GM21381 (cell line): ENCODE data around the gene TMC4.
A peak's percentile ranks its signal among the peaks of the same experiment; 100 is the strongest.
"Not testable (repeated sequence)": the region's sequence is repeated elsewhere in the genome, so short reads cannot be mapped to it uniquely, and the experiment has no call there.

Source experiments
- ATAC-seq: cut with Tn5 transposase; IDR thresholded peaks from one replicate; pipeline ENCODE4 v1.9.1; 2021; ENCODE audit warnings: mild to moderate bottlenecking, moderate library complexity; ENCODE audit not compliant: unreplicated experiment

Gene TMC4

DNA sequence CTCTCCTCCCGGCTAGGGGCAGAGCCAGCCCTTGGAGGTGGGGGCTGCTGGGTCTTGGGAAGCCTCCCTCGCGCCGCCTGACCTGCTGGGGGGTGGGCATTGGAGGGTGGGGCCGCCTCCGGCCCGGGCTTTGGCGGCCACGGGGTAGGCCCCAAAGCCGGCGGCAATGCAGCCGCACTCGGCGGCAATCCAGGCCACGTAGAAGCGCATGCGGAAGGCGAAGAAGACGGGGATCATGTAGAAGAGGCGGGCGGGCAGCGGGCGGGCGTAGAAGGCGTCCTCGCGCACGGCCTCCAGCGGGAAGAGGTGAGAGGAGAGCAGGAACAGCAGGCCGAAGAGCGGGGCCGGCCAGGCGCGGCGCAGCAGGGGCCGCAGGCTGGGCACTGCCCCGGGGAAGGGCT is 7.7 kb upstream of the TMC4 start:
- ATAC-seq: no peak

DNA sequence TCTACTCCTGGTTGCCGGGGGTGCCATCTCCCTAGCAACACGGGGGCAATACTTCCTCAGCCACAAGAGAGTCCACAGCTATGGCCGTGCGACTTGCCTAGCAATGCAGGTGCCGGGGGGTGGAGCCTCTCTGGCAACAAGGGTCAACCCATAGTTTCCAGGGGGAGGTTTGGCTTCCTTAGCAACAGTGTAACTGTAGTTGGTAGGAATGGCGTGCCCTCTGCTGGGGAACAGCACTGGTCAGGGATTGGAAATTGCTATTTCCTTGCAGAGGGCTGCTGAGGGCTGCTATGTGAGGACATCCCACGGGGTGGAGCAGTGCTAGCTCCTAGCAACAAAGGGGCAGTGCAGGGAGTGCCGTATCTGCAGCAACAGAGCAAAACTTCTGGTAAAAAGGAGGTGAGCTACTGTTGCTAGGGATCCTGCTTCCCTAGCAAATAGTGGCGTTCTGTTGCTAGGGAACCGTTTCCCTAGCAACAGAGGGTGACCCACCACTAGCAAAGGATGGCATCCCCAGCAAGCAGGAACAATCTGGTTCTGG is 7.0 kb upstream of the TMC4 start:
- ATAC-seq: no peak

DNA sequence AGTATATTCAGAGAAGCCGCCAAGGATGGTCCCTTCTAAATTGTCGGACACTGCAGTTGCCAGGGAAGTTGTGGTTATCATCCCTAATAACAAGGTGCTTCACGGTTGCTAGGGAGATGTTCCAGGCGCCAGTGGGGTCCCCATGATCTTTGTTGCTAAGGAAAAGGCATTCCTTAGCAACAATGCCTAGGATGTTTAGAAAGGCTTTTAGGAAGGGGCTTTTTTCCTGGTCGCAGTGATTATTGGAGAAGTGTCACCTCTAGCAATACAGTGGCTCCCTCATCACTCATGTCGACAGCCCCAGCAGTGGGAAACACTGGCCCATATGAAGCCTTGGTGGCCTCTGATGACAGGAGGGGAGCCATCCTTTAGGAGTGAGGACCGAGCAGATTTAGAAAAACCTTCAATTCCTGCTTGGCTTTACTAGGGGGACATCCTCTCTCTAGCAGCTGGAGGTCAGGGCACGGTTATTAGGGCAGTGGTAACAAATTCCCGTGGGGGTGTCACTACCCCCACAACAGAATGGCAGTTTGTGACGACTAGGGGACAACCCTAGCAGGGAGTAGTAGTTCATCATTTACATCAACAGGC is 6.4 kb upstream of the TMC4 start:
- no peak for ATAC-seq

DNA sequence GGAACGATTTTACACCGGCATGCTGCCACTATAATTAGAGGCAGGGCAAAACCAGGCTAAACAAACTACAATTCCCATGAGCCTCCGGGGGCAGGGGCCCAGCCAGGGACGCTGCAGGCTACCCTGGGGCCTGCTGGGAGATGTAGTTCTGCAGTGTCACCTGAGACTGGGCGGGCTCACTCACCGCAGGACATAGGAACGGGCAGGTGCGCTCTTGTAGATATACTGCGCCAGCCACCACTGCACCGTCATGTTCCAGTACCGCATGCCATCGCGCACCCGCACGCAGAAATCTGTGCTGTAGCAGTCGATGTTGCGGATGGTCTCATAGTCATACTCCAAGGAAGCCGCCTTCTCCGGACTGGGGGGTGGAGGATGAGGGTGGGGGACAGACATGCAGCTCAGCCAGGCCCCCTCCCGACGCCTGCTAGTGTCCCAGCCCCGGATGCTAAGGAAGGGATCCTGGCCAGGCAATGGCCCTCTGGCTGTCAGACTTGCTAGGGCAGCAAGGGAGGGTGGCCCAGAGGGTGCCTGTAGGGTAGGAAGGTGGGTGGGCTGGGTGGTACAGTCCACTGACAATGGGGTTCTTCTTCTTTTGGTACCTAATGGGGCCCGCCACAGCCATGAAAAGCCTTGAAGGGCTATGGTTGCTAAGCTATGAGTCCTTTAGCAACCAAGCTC is 5.8 kb upstream of the TMC4 start:
- ATAC-seq: no peak

DNA sequence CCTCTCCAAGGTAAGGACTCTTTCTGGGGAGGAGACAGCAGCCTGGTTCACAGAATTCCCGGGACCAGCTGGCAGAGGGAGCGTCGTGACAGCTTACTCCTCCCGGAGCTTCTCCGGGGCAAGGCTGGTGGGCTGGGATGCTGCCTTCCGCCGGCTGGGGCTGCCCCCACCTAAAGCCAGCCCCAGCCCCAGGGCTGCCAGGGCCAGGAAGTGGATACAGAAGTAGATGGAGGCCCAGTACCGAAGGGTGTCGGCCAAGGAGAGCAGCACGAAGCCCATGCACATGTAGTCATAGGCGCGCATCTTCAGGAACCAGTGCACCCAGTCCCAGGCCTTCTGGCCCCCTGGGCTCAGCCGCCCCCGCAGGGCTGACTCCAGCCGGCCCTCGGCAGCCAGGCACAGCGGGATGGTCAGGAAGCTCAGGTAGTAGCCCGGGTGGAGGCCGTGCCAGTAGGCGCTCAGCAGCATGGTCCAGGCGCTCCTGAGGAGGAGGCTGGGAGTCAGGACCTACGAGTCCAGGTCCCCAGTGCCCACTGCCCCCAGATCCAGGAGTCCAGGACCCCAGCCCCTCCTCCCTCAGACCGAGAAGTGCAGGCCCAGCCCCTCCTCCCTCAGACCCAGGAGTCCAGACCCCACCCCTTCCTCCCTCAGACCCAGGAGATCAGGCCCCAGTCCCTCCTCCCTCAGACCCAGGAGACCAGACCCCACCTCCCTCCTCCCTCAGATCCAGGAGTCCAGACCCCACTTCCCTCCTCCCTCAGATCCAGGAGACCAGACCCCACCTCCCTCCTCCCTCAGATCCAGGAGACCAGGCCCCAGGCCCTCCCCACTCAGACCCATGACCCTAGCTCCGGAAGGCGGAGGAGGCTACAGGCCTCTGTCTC is 1.2 kb upstream of the TMC4 start:
- ATAC-seq: no peak

DNA sequence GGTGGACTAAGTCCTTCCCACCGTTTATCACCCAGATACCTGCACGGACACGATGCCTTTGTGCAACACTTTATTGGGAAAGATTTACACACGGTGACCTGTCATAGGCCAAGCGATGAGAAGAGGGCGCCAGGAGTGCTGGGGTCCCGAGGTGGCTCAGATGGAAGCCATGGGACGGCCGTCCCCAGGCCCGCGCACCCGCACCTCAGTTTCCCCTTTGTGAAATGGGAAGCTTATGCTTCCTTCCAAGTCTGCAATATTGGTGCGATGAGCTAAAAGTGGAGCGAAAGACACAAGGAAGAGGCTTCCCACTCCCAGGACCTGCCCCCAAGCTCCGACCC is 369 bp upstream of the TMC4 start:
- ATAC-seq: no peak

DNA sequence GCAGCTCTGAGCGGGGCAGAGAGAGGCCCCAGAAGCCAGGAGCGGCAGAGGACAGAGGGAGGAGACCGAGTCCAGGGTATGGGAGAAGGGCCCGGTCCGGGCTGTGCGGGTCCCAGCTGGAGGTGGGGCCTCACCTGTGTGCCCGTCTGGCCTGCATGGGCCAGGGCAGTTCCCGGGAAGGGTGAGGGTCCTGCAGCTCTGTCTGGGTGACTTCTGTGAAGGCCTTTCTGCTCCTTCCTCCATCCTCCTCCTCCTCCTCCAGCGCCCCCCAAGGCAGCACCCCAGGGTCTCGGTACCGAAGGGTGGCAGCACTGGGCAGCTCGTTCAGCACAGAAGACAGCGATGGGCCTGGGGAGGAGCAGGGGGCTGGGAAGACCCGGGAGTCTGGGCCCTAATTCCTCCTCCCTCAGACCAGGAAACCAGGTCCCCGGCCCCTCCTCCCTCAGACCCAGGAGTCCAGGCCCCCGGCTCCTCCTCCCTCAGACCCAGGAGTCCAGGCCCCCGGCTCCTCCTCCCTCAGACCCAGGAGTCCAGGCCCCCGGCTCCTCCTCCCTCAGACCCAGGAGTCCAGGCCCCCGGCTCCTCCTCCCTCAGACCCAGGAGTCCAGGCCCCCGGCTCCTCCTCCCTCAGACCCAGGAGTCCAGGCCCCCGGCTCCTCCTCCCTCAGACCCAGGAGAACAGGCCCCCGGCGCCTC is 1.1 kb downstream of the TMC4 start:
- ATAC-seq: not testable (repeated sequence)

DNA sequence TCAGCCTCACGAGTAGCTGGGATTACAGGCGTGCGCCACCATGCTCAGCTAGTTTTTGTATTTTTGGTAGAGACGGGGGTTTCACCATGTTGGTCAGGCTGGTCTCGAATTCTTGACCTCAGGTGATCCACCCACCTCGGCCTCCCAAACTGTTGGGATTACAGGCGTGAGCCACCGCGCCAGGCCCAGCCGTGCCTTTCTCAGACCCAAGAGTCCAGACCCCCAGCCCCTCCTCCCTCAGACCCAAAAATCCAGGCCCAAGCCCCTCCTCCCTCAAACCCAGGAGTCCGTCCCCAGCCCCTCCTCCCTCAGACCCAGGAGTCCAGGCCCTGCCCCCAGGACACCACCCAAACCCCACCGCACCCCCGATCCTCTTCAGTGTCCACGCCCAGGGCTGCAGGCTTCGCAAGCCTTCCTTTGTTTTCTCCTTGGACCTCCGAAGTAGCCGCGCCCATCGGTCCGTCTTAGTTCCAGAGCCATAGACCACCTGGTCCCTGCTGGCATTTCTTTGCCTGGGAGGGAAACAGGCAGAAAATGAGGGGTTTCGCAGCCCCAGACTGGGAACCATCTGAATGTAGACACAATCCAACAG is 3.7 kb downstream of the TMC4 start:
- ATAC-seq: no peak

DNA sequence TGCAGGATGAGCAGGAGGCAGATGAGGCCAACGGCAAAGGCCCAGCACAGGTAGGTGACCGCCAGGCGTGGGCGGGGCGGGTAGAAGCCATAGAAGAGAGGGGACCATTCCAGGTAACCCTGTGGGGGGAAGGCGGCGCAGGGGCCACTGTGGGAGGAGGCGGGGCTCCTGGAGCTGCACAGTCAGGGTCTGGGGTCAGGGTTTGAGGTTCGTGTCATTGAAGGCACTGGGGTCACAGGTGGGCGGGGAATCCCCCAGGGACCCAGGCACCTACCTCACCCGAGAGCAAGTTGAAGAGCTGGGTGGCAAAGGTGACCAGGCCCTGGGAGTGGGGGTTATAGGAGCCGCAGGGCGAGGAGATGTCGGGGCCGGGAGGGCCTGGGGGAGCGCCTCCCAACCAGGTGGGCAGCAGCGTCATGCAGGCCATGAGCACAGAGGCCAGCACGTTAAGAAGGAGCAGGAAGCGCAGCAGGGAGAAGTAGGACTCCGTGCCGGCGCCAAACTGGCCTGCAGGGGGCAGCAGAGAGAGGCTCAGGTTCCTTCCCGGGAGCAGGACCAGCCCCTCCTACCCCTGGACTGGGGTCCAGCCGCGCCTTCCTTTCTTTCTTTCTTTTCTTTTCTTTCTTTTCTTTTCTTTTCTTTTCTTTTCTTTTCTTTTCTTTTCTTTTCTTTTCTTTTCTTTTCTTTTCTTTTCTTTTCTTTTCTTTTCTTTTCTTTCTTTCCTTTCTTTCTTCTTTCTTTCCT is 4.6 kb downstream of the TMC4 start:
- no peak for ATAC-seq

DNA sequence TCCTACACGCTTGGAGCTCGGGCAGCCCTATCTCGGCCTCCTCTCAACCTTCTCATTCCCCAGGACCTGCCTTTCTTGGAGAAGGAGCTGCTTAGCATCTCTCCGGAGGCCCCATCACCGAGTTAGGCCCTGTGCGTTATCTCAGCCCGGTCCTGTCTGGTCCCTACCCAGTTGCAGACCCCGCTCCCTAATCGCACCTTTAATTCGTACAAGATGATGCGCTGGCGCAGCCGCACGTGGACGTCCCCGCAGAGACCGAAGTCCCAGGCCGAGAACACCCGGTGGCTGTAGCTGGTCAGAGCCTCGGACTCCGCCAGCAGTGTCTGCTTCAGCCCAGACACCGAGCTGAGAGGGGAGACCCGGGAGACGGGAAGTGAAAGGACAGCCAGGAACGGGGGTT is 7.7 kb downstream of the TMC4 start:
- ATAC-seq: no peak

DNA sequence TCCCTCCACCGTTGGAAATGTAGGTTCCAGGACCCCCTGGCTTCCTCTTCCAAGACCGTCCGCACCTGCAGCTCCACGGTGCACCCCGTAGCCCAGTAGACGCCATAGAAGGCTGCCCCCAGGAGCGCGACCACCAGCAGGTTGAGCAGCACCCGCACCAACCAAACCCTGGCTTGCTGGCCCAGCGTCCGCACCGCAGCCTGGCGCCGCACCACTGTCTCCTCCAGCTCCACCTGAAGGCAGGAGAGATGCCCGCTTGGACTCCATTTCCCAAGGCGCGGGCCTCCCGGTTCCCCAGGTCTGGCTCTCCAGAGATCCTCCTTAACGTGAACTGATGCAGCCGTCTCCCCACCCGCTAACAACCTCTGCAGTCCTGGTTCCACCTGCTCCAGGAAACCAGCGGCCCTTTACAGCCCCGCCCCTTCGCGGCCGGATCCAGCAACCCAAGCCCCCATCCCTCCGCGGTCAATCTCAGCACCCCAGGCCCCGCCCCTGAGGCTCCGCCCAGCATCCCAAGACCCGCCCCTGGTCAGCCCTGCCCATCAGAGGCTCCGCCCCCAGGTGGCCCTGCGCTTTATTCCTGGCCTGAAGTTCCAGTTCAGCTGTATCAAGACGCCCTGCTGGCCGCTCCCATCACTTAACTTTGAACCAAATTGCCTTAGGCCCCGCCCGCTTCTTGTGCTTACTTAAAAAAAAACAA is 8.4 kb downstream of the TMC4 start:
- ATAC-seq: no peak

DNA sequence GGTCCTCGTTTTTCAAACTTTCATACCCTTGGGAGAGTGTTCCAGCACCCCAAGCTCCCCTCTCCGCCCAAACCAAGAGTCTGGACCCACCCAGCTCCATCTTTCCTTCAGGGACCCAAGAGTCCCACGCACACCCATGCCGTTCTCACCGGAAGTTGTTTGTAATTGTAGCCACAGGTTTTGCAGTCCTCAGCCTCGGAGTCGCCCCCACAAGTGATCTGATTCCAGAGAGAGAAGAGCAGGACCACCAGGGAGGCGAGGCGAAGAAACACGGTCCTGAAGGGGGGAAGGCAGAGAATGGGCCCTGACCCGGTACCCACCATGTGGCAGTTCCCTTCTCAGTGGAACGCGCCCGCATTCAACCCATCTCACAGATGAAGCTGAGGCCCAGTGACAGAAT is 10.1 kb downstream of the TMC4 start:
- no peak for ATAC-seq

DNA sequence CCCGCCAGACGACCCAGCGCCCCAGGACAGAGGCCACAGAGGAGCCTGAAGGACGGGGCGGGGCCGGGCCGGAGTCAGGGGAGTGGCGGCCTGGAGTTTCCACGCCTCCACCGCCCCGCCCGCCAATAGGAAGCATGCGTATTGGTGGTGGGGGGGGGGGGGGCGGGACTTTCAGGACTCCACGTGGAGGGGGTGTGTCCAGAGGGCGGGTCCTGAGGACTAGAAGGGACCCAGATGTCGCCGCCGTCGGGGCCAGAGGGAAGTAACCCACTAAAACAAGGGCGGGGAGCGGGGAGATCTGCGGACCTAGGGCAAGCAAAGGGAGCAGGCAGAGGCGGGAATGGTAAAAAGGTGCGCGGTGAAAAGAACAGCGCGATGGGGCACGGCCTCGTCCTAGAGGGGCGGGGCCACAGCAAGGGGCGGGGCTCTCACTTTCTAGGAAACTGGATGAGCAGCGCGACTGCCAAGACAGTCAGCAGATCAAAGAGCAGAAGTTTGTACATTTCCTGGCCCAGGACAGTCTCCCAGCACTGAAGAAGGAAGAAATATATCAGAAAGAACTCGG is 10.6 kb downstream of the TMC4 start:
- ATAC-seq: no peak

DNA sequence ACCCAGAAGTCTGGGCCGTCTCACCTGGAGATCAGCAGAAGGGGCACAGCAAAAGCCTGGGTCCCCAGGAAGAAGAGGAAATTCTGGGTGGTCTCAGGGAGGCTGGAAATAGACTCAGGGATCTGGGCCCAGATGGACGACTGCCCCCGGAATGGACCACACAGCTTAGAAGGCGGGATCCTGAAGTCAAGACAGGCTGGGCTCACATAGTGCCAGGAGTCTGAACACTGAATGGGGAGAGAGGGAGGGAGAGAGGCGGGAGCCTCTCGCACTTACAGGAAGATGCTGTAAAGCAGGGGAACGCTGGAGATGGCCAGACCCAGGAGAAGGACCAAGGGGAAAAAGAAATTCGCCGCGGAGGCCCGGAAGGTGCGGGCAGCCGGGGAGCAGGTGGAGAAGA is 12.1 kb downstream of the TMC4 start:
- ATAC-seq: no peak

DNA sequence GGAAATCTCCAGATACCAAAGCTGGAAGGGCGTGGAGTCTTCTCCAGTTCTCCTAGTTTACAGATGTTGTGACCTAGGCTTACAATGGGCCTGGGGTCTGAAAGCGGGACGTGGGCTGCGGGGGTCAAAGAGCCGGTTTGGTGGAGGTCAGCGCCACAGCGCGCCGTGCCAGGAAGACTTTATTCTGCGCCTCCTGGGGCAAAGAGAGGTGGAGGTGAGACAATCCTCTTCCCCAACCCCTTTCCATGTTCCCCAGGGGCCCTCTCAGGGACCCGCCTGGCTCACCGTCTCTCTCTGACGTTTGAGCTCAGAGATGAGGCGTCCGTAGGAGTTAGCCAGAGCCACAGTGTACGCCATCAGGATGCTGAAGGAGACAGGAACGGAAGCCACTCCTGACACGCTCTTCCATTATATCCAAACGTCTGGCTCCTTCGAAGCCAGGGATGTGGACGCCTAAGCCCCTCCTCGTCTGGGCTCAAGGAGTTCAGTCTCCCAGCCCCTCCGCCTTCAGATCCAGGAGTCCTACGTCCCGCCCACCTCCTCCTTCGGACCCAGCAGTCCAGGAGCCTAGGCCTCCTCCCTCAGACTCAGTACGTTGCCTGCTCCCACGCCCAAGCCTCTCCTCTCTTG is 12.7 kb downstream of the TMC4 start:
- no peak for ATAC-seq

DNA sequence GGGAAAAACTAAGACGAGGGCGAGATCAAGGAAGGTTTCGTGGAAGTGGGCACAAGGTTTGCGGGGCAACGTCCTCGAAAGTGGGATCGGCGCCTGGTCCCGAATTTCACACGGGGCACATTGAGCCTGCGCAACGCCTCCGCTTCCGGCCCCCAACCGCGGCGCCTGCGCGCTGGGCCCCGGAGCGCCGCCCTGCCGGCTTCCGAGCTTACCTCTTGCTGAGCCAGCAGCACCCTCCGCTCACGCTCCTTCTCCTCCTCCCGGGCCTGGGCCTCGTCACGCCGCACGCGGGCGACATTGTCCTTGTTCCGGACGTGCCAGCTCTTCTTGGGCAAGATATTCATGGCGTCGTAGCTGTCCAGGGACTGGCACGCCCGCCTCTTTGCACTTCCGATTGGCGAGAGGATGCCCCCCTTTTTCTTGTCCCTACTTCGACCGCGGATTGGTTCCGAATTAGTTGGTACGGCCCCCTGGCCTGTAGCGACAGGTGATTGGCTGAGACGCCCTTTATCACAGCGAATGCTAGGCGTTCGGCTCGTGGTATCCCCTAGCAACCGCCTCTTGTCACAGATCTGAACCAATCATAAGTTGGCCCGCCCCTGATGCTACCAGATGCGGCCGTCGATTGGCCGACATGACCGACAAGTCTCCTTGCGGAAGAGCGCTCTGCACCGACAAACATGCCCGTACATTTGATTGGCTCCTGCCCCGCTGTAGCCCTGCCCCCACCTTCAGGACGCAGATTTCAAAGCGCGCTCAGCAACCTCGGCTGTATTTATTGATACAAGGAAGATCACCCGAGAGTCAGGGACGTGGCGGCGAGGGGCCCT is 13.4 kb downstream of the TMC4 start, which contains the start of gene LENG1:
LENG1 (minus strand) TSS at position 370 of the 830 bp plus-strand sequence; CDS start at position 344, 26 bp downstream.
- ATAC-seq: peak; percentile 90

DNA sequence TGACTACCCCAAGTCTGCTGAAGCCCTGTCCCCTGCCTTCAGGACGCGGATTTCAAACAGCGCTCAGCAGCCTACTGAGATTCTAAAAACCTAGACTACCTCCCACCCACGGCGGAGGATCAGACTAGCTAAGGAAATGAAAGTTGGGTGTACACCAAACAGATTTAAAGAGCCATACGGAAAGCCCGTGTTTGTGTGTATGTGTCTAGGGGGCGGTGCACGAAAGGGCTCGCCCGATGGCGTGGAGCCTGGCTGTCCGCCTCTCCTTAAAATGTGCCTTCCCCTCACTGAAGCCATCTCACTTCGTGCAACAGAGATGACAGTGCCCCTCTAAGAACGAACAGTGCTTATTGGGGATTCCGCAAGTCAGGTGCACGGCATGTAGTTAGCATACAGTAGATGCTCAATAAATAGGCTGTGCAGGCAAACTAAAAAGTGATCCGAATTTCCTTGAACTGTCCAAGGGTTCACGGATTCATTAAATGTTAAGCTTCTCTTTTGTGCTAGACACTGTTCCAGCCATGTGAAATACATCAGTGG is 14.1 kb downstream of the TMC4 start:
- ATAC-seq: no peak

DNA sequence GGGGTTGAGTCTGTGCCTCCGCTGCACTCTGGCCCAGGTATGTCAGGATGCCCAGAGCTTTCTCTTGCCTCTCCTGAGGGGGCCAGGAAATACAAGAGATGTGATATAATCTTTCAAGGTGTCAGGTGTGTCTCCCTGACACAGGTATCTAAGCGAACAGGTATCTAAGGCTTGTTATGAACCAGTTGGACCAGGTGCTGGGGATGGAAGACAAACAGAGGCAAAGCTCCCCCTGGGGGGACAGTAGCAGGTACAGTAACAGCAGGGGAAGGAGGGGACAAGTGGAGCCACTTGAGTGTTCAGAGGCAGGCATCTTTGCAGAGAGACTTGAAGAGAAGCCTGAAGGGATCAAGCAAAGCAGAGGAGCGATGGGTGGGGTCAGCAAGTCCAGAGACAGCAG is 16.0 kb downstream of the TMC4 start:
- ATAC-seq: no peak
